ENCODE results near the gene ZNF576. TPM values are rescaled to one million over a fixed set of nuclear protein-coding genes. Genes with fewer than 3 reads are reported as not detected.
A peak's percentile ranks its signal among the peaks of the same experiment; 100 is the strongest.
"Not testable (repeated sequence)": the region's sequence is repeated elsewhere in the genome, so short reads cannot be mapped to it uniquely, and the experiment has no call there.

Gene ZNF576
- polyA plus RNA-seq, 4 donors: 14.7 to 24.2 (median 17.2) TPM

GRCh38 chr19:43640424-43640757 lies 44.0 kb downstream of the ZNF576 start:
- no peaks in the 10 kb centered on the region for H3K9me3 ChIP-seq (ENCODE audit: control insufficient read depth in 2 of 2, insufficient read depth in 1 of 2, low read depth in 1 of 2, low read length in 1 of 2)
- WGBS, 3 donors: 10 to 13% (median 13%) methylated on average over 5 to 9 of the region's 9 CpGs
- H3K36me3 ChIP-seq (ENCODE audit: control insufficient read depth in 3 of 3, insufficient read depth in 2 of 3, low read depth in 1 of 3, low read length in 3 of 3): no peaks in the 10 kb centered on the region
- FAIRE-seq (no peak), DNase-seq (no peak)
- H3K4me3 ChIP-seq (ENCODE audit: low read depth in 1 of 3, low read length in 3 of 3): peak overlapping the region in 2 of 3 donors; percentile 43 to 65
- no peak overlapping the region for H3K27ac ChIP-seq (ENCODE audit: low read depth in 1 of 3, low read length in 2 of 3)
- H3K4me1 ChIP-seq (ENCODE audit: control insufficient read depth in 3 of 3, insufficient read depth in 2 of 3, low read depth in 1 of 3, low read length in 2 of 3): peaks cover 0 to 5% (median 0%) of the 10 kb centered on the region in 3 donors
- peaks cover 0 to 28% (median 5%) of the 10 kb centered on the region in 3 donors for H3K27me3 ChIP-seq (ENCODE audit: control insufficient read depth in 3 of 3, insufficient read depth in 3 of 3, low read length in 3 of 3)

DNA sequence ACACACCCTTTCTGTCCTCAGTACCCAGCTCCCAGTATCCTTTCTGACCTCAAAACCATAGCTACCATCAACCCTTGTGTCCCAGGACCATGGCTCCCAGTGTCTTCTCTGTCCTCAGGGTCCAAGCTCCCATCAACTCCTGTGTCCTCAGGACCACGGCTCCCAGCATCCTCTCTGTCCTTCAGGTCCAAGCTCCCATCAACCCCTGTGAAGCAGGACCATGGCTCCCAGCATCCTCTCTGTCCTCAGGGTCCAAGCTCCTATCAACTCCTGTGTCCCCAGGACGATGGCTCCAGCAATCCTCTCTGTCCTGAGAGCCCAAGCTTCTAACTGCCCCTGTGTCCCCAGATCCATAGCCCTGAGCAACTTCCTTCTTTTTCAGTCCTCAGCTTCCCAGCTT lies 44.9 kb downstream of the ZNF576 start:
- H3K36me3 ChIP-seq (ENCODE audit: control insufficient read depth in 3 of 3, insufficient read depth in 2 of 3, low read depth in 1 of 3, low read length in 3 of 3): no peaks in the 10 kb centered on the region
- H3K9me3 ChIP-seq (ENCODE audit: control insufficient read depth in 2 of 2, insufficient read depth in 1 of 2, low read depth in 1 of 2, low read length in 1 of 2): peaks cover 0 to 2% of the 10 kb centered on the region in 2 donors
- peaks cover 0 to 5% (median 0%) of the 10 kb centered on the region in 3 donors for H3K4me1 ChIP-seq (ENCODE audit: control insufficient read depth in 3 of 3, insufficient read depth in 2 of 3, low read depth in 1 of 3, low read length in 2 of 3)
- FAIRE-seq (no peak), DNase-seq (no peak)
- H3K27ac ChIP-seq (ENCODE audit: low read depth in 1 of 3, low read length in 2 of 3): no peak overlapping the region
- H3K4me3 ChIP-seq (ENCODE audit: low read depth in 1 of 3, low read length in 3 of 3): no peak overlapping the region
- H3K27me3 ChIP-seq (ENCODE audit: control insufficient read depth in 3 of 3, insufficient read depth in 3 of 3, low read length in 3 of 3): peaks cover 0 to 28% (median 5%) of the 10 kb centered on the region in 3 donors
- 52 to 77% (median 76%) methylated on average over 2 of the region's 2 CpGs for WGBS, 3 donors

- no peak for DNase-seq
- FAIRE-seq: no peak
- Histone ChIP-seq H3K27me3 (ENCODE audit: control insufficient read depth in 3 of 3, insufficient read depth in 3 of 3, low read length in 3 of 3) (peaks cover 0 to 28% (median 5%) of the 10 kb centered on the region in 3 donors), H3K4me1 (ENCODE audit: control insufficient read depth in 3 of 3, insufficient read depth in 2 of 3, low read depth in 1 of 3, low read length in 2 of 3) (peaks cover 0 to 5% (median 0%) of the 10 kb centered on the region in 3 donors), H3K27ac (ENCODE audit: low read depth in 1 of 3, low read length in 2 of 3) (no peak overlapping the region), H3K9me3 (ENCODE audit: control insufficient read depth in 2 of 2, insufficient read depth in 1 of 2, low read depth in 1 of 2, low read length in 1 of 2) (peaks cover 0 to 5% of the 10 kb centered on the region in 2 donors), H3K4me3 (ENCODE audit: low read depth in 1 of 3, low read length in 3 of 3) (no peak overlapping the region), H3K36me3 (ENCODE audit: control insufficient read depth in 3 of 3, insufficient read depth in 2 of 3, low read depth in 1 of 3, low read length in 3 of 3) (no peaks in the 10 kb centered on the region)
- WGBS, 3 donors: 73 to 80% (median 76%) methylated on average over 4 of the region's 4 CpGs
Observed at GRCh38 chr19:43642531-43642930, 46.1 kb downstream of the ZNF576 start.

GRCh38 chr19:43643326-43643725 lies 46.9 kb downstream of the ZNF576 start:
- no peak for FAIRE-seq
- H3K9me3 ChIP-seq (ENCODE audit: control insufficient read depth in 2 of 2, insufficient read depth in 1 of 2, low read depth in 1 of 2, low read length in 1 of 2): peaks cover 0 to 5% of the 10 kb centered on the region in 2 donors
- H3K4me3 ChIP-seq (ENCODE audit: low read depth in 1 of 3, low read length in 3 of 3): no peak overlapping the region
- H3K36me3 ChIP-seq (ENCODE audit: control insufficient read depth in 3 of 3, insufficient read depth in 2 of 3, low read depth in 1 of 3, low read length in 3 of 3): peaks cover 0 to 3% (median 0%) of the 10 kb centered on the region in 3 donors
- H3K4me1 ChIP-seq (ENCODE audit: control insufficient read depth in 3 of 3, insufficient read depth in 2 of 3, low read depth in 1 of 3, low read length in 2 of 3): peaks cover 0 to 5% (median 0%) of the 10 kb centered on the region in 3 donors
- H3K27me3 ChIP-seq (ENCODE audit: control insufficient read depth in 3 of 3, insufficient read depth in 3 of 3, low read length in 3 of 3): peaks cover 0 to 24% (median 5%) of the 10 kb centered on the region in 3 donors
- 44 to 62% (median 53%) methylated on average over 3 of the region's 3 CpGs for WGBS, 3 donors
- no peak overlapping the region for H3K27ac ChIP-seq (ENCODE audit: low read depth in 1 of 3, low read length in 2 of 3)
- no peak for DNase-seq

- Histone ChIP-seq H3K9me3 (ENCODE audit: control insufficient read depth in 2 of 2, insufficient read depth in 1 of 2, low read depth in 1 of 2, low read length in 1 of 2) (peaks cover 0 to 5% of the 10 kb centered on the region in 2 donors), H3K27me3 (ENCODE audit: control insufficient read depth in 3 of 3, insufficient read depth in 3 of 3, low read length in 3 of 3) (peaks cover 0 to 16% (median 0%) of the 10 kb centered on the region in 3 donors), H3K4me3 (ENCODE audit: low read depth in 1 of 3, low read length in 3 of 3) (no peak overlapping the region), H3K4me1 (ENCODE audit: control insufficient read depth in 3 of 3, insufficient read depth in 2 of 3, low read depth in 1 of 3, low read length in 2 of 3) (peaks cover 0 to 5% (median 0%) of the 10 kb centered on the region in 3 donors), H3K27ac (ENCODE audit: low read depth in 1 of 3, low read length in 2 of 3) (no peak overlapping the region), H3K36me3 (ENCODE audit: control insufficient read depth in 3 of 3, insufficient read depth in 2 of 3, low read depth in 1 of 3, low read length in 3 of 3) (peaks cover 0 to 4% (median 3%) of the 10 kb centered on the region in 3 donors)
- DNase-seq (no peak), FAIRE-seq (no peak)
- 76 to 88% (median 79%) methylated on average over 13 of the region's 13 CpGs for WGBS, 3 donors
Observed at GRCh38 chr19:43644181-43644580, 47.8 kb downstream of the ZNF576 start.

GRCh38 chr19:43648633-43649032 lies 52.2 kb downstream of the ZNF576 start:
- peaks cover 0 to 5% of the 10 kb centered on the region in 2 donors for H3K9me3 ChIP-seq (ENCODE audit: control insufficient read depth in 2 of 2, insufficient read depth in 1 of 2, low read depth in 1 of 2, low read length in 1 of 2)
- peaks cover 0 to 4% (median 3%) of the 10 kb centered on the region in 3 donors for H3K36me3 ChIP-seq (ENCODE audit: control insufficient read depth in 3 of 3, insufficient read depth in 2 of 3, low read depth in 1 of 3, low read length in 3 of 3)
- H3K27me3 ChIP-seq (ENCODE audit: control insufficient read depth in 3 of 3, insufficient read depth in 3 of 3, low read length in 3 of 3): no peaks in the 10 kb centered on the region
- DNase-seq (no peak), FAIRE-seq (no peak)
- 95 to 96% (median 95%) methylated on average over 6 of the region's 6 CpGs for WGBS, 3 donors
- no peaks in the 10 kb centered on the region for H3K4me1 ChIP-seq (ENCODE audit: control insufficient read depth in 3 of 3, insufficient read depth in 2 of 3, low read depth in 1 of 3, low read length in 2 of 3)
- no peak overlapping the region for H3K27ac ChIP-seq (ENCODE audit: low read depth in 1 of 3, low read length in 2 of 3)
- H3K4me3 ChIP-seq (ENCODE audit: low read depth in 1 of 3, low read length in 3 of 3): no peak overlapping the region

GRCh38 chr19:43649514-43649913 lies 53.1 kb downstream of the ZNF576 start:
- Histone ChIP-seq H3K36me3 (ENCODE audit: control insufficient read depth in 3 of 3, insufficient read depth in 2 of 3, low read depth in 1 of 3, low read length in 3 of 3) (peaks cover 0 to 4% (median 3%) of the 10 kb centered on the region in 3 donors), H3K9me3 (ENCODE audit: control insufficient read depth in 2 of 2, insufficient read depth in 1 of 2, low read depth in 1 of 2, low read length in 1 of 2) (peaks cover 0 to 5% of the 10 kb centered on the region in 2 donors), H3K4me1 (ENCODE audit: control insufficient read depth in 3 of 3, insufficient read depth in 2 of 3, low read depth in 1 of 3, low read length in 2 of 3) (no peaks in the 10 kb centered on the region), H3K4me3 (ENCODE audit: low read depth in 1 of 3, low read length in 3 of 3) (no peak overlapping the region), H3K27ac (ENCODE audit: low read depth in 1 of 3, low read length in 2 of 3) (no peak overlapping the region), H3K27me3 (ENCODE audit: control insufficient read depth in 3 of 3, insufficient read depth in 3 of 3, low read length in 3 of 3) (no peaks in the 10 kb centered on the region)
- FAIRE-seq: no peak
- no peak for DNase-seq
- WGBS, 3 donors: 74 to 86% (median 82%) methylated on average over 2 of the region's 2 CpGs

DNA sequence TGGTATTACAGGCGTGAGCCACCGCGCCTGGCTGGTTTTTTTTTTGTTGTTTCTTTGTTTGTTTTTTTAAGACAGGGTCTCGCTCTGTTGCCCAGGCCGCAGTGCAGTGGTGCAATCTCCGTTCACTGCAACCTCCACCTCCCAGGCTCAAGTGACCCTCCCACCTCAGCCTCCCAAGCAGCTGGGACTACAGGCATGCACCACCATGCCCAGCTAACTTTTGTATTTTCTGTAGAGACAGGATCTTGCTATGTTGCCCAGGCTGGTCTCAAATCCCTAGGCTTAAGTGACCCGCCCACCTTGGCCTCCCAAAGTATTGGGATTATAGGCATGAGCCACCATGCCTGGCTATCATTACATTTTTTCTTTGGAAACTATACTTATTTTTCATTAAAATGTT lies 53.9 kb downstream of the ZNF576 start:
- not testable (repeated sequence) for FAIRE-seq; H3K36me3 ChIP-seq (ENCODE audit: control insufficient read depth in 3 of 3, insufficient read depth in 2 of 3, low read depth in 1 of 3, low read length in 3 of 3)

More for the DNA sequence above, 53.9 kb downstream of the ZNF576 start:
- WGBS, 3 donors: 93 to 99% (median 95%) methylated on average over 7 of the region's 7 CpGs
- H3K27me3 ChIP-seq (ENCODE audit: control insufficient read depth in 3 of 3, insufficient read depth in 3 of 3, low read length in 3 of 3); H3K27ac ChIP-seq (ENCODE audit: low read depth in 1 of 3, low read length in 2 of 3); H3K4me3 ChIP-seq (ENCODE audit: low read depth in 1 of 3, low read length in 3 of 3); H3K4me1 ChIP-seq (ENCODE audit: control insufficient read depth in 3 of 3, insufficient read depth in 2 of 3, low read depth in 1 of 3, low read length in 2 of 3); H3K9me3 ChIP-seq (ENCODE audit: control insufficient read depth in 2 of 2, insufficient read depth in 1 of 2, low read depth in 1 of 2, low read length in 1 of 2); DNase-seq: not testable (repeated sequence)

All from small intestine (tissue), 7 donors.